HK-2 (cell line): Measurements from ENCODE around the gene DOCK1.

Experiments
- DNase-seq: peaks from one replicate; pipeline ENCODE4 v3.0.0-alpha.2; 2018; ENCODE audit not compliant: unreplicated experiment

DOCK1 gene

DNA sequence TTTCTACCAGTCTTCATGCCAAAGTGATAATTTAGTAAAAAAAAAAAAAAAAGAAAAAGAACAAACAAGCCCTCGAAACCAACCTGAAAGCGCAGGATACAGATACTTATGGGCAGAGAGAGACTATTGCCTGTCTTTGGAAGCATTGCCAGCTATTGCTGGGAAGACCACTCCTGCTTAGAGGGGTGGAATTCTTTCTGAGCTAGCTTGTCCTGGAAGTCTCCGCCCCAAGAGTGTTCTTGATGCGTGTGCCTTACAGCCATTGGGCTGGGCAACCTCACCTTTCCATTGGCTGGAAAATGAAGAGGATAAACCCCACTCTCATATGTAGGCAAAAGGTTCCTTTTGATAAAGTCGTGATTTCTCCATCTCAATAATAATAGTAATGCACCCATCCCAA, 311.0 kb downstream of the DOCK1 start:
- DNase-seq: no peak

DNA sequence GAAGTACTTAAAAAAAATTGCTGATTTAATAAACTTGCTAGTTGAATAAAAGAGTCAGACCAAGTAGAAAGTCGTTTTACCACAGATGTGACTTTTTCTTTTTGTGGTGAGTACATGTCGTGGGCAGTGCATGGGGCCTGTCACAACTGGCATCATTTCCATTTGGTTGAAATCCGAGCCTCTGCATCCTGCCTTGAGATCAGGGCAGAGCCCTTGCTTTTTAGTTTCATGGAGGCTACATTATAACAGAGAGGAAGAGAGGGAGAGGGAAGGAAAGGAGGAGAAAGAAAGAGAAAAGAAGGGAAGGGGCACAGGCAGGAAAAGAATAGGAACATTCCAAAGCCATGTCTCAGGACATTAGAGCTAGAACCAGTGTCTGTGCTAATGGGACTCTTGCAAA, 311.6 kb downstream of the DOCK1 start:
- DNase-seq: no peak

DNA sequence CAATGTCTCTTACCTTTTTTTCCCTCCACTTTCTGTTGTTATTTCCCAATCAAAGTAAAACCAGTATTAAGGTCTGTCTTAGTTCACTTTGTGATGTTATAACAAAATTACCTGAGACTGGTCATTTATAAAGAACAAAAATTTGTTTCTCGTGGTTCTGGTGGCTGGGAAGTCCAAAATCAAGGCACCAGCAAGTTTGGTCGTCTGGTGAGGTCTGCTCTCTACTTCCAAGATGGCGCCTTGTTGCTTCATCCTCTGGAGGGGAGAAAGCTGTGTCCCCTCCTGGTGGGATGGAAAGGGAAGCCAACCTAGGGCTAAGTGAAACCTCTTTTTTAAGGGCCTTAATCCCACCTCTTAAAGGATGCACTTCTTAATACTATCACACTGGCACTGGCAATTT, 313.4 kb downstream of the DOCK1 start:
- DNase-seq: no peak

DNA sequence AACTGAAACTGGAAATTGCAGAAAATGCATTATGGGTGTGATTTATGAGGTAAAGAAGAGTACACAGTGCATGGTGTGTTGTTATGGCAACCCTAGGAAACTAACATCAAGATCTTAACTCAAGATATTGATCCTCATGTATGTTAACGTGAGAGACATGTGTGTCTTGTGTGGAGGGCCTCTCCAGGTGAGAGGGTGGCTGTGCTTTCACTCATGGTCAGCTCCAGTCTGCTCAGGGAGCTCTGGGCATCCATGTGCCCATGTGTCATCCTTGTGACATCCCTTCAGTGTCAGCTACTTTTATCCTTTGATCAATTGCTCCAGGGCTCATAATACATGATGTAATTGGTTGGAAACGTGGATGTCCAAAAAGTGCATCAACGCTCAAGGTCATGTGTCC, 316.1 kb downstream of the DOCK1 start:
- DNase-seq: no peak

DNA sequence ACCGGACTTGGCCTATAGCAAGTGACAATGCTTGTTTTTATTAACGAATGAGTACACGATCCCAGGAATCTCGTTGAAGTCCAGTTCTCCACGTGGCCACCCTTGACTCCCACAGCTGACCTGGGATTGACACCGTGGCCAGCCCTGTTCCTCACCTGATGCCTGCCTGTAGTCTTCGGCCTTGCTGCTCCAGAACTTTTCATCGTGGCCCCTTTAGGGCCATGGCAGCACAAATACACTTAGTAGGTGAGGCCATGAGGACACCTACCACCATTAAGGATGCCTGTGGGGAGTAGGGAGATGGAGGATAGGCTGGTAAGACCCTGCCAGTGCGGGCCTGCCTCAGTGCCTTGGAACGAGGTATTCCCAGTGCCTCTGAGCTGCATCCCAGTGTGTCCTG, 321.8 kb downstream of the DOCK1 start:
- no peak for DNase-seq

DNA sequence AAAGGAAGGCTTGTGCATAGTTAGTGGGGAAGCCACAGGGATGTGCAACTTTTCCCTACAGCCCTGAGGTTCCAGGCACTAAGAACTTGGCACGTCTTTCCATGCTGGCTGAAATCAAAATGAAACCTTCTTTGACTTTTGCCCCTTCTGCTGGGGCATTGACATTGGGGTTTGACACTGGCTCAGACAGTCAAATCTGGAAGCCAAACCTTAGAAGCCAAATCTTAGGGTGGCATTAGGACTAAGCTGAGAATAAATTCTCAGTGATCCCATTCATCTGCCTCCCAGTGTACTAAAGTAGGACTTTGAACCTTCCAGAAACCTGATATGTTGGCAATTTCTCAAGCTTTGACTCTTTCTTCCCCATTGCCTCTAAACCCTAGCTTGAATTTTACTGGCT, 322.4 kb downstream of the DOCK1 start:
- no peak for DNase-seq

DNA sequence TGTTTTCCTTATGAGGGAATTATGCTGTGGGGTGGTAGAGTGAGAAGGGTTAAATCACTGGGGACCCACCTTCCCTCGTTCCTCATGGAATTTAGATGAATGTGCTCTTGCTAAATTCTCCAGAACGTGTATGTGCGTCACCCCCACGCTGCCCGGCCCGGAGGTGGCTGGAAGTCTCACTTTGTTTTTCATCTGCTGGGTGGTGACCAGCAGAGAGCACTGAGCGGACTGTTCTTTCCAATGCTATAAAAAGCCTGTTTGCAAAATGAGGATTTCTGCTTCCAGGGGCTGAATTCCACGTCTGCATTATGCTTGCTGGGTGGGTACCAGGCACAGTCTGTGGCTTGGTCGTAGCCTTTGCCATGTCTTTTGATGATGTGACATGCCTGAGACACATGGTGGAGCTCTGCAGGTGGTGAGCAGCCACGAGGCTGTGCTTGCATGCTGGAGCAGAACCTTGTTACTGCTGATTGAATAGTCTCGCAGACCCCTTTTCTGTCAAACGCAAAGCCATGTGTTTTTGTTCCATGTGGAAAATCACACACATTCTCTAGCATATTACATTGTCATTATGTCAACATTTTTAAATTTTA, 323.1 kb downstream of the DOCK1 start:
- DNase-seq: no peak

DNA sequence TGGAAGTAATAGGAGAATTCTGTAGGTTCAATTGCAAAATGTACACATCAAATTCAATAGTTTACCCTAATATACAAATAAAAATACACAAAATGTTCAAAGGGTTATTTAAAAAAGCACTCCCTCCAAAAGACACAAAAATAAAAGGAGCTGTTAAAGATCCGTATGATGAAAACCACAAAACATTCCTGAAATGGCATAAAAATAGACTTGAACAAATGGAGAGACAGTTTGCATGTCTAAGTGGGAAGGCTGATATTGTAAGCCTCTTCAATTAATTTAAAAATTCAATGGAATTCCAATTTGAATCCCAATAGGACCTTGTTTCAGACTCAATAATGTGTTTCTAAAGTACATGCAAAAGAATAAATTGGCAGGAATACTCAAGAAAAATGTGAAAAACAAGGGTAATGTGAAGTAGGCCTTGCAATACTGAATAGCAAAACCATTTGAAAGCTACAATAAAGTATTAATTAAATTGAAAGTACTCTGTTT, 329.1 kb downstream of the DOCK1 start:
- no peak for DNase-seq

DNA sequence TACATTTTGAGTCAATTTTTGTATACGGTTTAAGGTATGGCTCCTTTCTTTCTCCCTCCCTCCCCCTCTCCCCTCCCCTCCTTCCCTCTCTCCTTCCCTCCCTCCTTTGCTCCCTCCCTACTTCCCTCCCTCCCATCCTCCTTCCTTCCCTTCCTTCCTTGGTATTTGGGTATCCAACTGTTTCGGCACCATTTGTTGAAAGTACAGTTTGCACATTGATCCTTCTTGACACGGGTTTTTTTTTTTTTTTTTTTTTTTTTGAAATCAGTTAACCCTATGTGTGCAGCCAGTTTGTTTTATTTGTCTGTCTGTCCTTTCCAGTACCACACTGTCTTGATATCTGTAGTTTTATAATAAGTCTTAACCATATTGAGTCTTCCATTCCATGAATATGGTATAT, 331.0 kb downstream of the DOCK1 start:
- DNase-seq: no peak

DNA sequence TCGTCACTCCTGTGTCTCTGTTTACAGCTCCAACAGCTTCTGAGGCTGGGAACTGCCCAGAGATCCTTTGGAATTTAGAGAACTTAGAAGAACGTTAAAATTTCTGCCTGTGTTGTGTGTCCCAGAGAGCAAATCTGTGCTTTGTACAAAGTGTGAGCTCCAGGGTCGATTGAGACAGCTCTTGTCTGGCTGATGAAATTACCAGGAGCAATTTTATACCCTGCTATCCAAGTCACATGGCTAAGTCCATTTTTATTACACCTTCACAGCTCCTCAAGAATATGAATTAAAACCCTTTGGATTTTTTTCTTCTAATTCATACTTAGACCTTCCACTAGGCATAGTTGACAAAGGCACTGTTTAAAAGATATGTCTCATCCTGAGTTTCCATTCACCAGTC, 337.7 kb downstream of the DOCK1 start:
- no peak for DNase-seq

DNA sequence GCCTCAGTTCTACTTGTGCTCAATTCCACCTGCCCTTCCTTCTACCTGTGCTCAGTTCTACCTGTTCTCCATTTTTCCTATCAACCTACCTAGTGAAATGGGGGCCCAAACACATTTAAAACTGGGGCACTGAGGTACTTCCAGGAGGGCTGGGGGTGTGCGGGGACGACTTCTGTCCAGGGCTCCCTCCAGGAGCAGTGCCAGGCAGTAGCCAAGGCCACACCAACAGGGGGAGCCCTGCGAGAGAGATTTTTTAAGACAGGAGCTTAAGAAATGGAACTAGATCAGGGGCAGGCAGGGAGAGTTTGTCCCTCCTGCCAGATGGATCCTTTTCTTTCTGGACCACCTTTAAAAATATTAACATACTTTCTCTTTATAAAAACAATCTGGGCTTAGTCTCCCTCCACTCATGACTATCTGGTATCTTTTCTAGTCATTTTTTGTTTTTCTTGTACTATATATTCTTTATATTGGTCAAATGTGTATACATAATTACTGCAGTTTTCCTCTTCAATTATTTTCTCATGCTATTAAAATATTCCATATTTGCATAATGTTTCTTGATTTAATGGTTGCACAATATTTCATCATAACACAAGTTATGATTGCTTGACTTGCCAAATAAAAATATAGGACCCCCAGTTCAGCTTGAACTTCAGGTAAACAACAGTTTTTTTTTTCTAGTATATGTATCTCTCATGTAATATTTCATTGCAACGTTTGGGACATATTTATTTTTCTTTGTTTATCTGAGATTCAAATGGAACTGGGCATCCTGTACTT, 338.5 kb downstream of the DOCK1 start:
- DNase-seq: peak; percentile 48

DNA sequence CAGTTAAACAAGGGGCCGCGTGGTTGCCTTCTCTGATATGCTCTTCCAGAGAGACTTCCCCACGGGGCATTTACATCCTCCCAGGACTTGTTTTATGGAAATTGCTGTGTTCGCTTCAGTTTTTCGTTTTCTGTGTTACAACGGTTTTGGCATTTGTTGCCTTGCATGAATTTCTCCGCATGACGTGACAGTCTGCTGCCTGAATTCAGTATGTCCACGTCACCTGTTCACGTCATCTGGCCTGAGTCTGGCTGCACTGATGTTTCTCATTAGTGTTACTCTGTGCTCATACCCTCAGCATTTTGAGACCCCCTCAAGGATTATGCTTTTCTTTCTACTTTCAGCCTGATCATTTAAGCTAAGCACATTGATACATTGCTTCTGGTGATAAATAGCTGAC, 340.2 kb downstream of the DOCK1 start:
- DNase-seq: no peak

DNA sequence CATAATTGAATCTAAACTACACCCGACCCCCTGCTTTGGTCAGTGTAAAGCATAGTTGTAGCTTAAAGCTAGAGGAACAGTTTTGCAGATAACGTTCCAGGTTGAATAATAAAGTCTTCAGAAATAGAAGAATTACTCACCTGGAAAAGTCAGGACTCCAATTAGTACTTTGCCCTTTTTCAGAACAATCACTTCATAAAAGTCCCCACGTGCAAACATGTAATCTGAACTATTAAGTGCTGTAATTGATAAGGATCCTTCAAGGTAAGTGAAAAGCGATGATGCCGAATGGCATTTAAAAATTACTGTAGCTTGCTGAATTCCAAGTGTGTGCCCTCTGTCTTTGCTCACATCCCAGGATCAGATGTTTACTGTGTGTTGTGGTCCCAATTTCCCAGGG, 344.8 kb downstream of the DOCK1 start:
- DNase-seq: no peak

DNA sequence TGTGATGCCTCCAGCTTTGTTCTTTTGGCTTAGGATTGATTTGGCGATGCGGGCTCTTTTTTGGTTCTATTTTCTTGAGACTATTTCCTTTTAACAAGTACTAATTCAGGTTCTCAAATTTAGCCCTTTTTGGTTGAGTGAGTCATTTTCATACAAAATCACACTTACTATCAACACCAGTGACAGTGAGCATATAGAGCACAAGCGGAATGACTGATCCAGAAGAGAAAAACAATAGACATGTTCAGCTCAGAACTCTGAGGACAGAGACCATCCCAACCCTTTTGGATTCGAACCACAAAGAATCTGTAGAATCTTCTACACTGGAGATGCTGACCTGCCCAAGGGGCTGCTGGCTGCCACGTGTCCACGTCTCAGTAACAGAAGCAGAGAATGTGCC, 347.6 kb downstream of the DOCK1 start:
- DNase-seq: no peak

DNA sequence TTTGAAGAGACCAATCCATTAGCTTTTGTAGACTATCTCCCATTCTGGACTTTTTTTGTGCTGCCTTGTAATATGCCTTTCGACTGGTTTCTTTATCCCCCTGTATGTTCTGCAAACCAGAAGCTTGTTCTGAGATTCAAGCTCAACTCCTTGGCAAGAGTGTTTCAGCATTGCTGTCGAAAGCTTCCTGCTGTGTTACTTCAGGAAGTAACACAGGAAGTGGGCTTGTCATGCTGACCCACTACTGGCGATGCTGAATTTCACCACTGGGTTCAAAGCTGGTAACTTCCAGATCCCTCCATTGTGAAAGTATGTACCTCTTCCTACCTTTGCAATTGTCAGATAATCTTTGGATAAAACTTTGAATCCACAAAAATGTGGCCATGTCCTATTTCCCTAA, 349.0 kb downstream of the DOCK1 start:
- DNase-seq: no peak

DNA sequence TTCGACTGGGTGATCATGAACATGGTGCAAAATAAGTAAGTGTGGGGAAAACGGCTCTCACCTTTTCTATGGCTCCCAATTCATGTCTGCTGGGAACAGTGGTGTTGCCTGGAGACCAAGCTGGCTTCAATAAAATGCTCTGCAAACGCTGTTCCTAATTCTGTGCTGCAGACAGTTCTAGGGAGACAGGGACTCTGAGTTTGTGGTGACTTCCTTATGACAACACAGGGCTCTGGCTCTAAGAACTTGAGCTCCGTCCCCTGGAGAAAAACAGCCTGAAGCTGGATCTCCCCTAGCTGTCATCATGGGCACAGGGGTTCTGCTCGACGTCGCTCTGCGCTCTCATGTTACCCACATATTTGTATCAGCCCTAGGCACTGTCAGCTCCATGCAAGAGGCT, 352.2 kb downstream of the DOCK1 start:
- no peak for DNase-seq

DNA sequence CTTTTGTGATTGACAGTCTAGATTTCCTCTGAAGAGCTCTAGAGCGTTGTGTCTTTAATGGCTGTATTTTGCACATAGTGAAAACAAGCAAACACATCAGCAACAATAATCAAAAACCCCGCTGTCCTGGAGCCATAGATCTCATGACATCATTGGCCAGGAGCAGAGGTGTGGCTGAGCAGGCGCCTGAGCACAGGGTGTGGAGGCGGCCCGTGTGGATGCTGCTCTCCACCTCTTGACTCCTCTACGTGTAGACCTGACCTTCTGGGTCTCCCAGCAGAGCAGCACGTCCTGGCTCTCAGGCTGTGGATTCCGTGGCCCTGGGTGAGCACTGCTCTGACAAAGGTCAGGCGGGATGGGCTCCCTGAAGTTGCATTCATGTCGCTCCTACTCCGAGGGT, 354.1 kb downstream of the DOCK1 start:
- no peak for DNase-seq

DNA sequence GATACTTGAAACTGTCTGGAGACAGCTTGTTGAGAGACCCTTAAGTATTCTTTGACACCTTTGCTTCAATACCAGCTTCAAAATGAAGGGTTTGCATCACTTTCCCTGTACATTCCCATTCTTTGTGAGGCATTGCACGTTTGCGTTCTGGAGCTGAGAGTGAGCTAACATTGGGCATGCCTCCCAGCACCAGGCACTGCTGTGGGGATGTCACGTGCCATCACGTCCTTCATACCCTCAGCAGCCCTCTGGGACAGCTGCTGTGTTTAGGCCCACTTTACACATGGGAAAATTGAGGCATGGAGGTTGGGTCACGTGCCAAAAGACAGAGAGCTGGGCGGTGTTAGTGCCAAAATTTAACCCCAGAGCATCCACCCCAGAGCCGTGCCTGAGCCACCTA, 357.4 kb downstream of the DOCK1 start:
- DNase-seq: no peak

DNA sequence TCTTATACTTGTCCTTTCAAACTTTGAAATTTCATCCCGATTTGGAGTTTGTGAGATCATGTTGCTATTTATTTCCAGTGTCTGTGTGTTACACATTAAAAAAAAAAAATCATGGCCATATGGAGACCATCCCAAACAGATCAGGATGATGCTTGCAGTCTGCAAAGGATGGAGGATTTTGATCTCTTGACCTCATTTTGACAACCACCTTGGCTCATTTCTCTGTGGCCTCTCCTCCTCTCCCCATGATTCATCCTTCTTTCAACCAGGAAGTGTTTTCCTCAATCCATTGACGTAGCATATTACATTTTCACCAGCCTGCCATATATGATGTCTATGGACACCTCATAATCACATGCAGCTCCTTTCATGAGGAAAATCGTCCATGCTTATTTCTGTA, 360.1 kb downstream of the DOCK1 start:
- no peak for DNase-seq

DNA sequence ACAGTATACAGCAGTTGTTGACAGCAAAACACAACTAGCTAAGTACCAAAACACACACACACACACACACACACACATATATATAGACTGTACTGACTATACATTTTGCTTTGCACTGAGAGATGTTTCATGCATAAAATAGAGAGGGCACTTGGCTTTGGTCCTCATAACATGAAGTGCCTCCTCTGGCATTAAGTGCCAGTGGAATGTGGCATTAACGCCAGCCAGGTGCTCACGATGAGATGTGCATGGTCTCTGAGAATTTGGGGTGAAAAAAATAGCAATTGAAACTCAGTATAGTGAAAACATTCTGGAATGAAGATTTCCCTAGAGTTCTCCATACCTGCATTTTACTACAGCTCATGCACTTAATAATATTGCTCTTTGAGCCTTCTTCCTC, 361.2 kb downstream of the DOCK1 start:
- no peak for DNase-seq

DNA sequence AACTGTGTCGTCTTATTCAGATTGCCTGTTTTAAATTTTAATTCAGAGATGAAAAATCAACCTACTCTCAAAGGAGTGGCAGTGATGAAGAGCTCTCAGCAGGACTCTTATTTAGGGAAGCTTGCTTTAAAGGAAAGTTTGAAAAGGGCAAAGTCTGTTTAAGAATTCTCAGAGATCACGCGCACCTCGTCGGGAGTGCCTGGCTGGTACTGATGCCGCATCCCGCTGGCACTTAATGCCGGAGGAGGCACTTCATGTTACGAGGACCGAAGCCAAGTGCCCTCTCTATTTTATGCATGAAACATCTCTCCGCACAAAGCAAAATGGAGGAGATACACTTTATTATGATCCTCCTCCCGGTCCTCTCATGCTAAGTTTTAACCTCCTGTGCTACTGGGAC, 362.2 kb downstream of the DOCK1 start:
- DNase-seq: no peak

DNA sequence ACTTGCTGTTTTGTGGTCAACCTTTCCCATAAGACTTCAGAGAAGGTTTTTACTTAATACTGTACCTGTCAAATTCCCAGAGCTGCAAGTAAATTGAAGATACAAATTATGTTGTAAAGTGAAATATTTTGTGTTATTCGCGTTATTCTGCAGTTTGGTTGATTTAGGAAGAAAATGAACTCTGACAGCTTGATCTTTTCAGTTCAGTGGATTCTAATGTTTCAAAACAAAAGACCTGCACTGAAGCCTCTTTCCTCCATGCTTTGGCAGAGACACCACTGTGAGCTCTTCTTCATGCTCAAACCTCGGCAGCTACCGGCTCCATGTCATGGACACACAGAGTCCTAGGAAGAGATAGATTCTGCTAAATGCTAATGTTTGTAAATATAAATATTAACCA, 366.8 kb downstream of the DOCK1 start:
- DNase-seq: no peak

DNA sequence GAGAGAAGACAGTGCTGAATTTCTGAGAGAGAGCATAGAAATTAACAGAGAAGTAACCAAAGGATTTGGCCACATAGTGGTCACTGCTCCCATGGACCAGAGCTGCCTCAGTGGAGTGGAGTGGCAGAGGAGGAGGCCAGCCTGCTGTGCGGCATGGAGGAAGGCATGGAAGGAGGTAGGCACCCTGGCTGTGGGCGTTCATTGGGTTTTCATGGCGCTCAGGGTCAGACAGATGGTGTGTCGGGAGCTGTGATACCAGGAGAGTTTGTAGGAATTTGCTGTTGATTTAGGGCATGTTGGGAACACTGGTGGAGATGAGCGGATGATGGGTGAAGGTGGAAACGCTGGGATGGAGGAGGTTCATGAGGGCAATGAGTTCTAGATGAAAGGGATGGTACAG, 370.0 kb downstream of the DOCK1 start:
- no peak for DNase-seq
